ENCODE results near the gene IFNG. TPM values are rescaled to one million over a fixed set of nuclear protein-coding genes. Genes with fewer than 3 reads are reported as not detected.

Gene IFNG
- total RNA-seq, 1 experiment from 2014 or later, result not detected

DNA sequence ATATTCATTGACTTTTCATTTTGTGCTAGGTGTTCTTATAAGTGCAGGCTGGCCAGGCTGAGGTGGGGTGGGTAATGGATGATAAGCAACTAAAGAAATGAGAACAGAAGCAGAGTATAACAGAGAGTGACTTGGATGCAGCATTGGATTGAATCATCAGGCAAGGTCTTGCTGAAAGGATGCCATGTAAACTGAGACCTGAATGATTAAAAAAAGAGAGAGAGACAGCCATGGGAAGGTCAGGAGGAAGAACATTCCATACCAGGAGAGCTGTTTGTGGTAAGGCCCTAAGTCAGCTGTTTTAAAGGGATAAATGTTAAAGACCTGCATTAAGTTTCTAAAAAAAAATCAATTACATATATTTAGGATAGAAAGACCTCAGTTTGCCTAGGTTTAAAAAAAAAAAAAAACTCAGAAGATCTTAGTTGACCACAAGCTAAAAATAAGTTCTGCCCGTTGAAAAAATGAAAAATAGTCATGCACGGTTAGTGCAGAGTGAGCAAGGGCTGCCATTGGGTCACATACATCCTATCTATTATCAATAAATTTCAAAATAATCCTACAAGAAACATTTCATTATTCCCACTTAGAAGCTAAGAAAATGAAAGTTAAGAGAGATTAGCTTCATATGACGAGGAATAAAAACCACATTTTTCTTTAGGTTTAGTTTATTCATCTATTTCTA lies 37.2 kb downstream of the IFNG start:
- Mint-ChIP-seq H3K36me3 (ENCODE audit: insufficient read depth in 1 of 3, low read depth in 3 of 3) (no peaks in the 10 kb centered on the region), H3K4me1 (peaks cover 10 to 11% of the 10 kb centered on the region in 2 experiments), H3K27ac (no peak overlapping the region), H3K4me3 (no peak overlapping the region), H3K9me3 (no peaks in the 10 kb centered on the region), H3K27me3 (ENCODE audit: low read depth) (no peaks in the 10 kb centered on the region; the same call in 1 of the 2 replicates)
- no peaks in the 10 kb centered on the region for H3K9me3 ChIP-seq (ENCODE audit: control insufficient read depth, low read depth, low read length)
- TF ChIP-seq, protein P1, sequence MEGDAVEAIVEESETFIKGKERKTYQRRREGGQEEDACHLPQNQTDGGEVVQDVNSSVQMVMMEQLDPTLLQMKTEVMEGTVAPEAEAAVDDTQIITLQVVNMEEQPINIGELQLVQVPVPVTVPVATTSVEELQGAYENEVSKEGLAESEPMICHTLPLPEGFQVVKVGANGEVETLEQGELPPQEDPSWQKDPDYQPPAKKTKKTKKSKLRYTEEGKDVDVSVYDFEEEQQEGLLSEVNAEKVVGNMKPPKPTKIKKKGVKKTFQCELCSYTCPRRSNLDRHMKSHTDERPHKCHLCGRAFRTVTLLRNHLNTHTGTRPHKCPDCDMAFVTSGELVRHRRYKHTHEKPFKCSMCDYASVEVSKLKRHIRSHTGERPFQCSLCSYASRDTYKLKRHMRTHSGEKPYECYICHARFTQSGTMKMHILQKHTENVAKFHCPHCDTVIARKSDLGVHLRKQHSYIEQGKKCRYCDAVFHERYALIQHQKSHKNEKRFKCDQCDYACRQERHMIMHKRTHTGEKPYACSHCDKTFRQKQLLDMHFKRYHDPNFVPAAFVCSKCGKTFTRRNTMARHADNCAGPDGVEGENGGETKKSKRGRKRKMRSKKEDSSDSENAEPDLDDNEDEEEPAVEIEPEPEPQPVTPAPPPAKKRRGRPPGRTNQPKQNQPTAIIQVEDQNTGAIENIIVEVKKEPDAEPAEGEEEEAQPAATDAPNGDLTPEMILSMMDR (conservative IDR thresholded peaks at IDR 0.05), result no peak
- DNase-seq, result no peak
- H2AK5ac ChIP-seq (ENCODE audit: insufficient read length, low read length), result no peak overlapping the region
- H3K14ac ChIP-seq (ENCODE audit: insufficient read depth, low read length), result no peak overlapping the region
- H2BK15ac ChIP-seq (ENCODE audit: low read depth, low read length), result no peak overlapping the region
- H3K79me1 ChIP-seq (ENCODE audit: insufficient read depth, low read depth, low read length, poor library complexity, severe bottlenecking), result no peaks in the 10 kb centered on the region
- H4K20me1 ChIP-seq (ENCODE audit: control insufficient read depth, insufficient read depth, insufficient read length), result no peaks in the 10 kb centered on the region
- no peak overlapping the region for H2BK120ac ChIP-seq (ENCODE audit: low read depth, low read length, poor library complexity, severe bottlenecking)
- no peak overlapping the region for H3K4ac ChIP-seq (ENCODE audit: low read depth, low read length)
- WGBS (ENCODE audit: extremely low coverage, insufficient read length, low lambda C conversion rate), result no CpG with 5 or more reads among the region's 3 CpGs
- H3K4me2 ChIP-seq (ENCODE audit: insufficient read depth, insufficient read length, low read length), result no peak overlapping the region
- no peaks in the 10 kb centered on the region for H3K79me2 ChIP-seq (ENCODE audit: insufficient read depth, low read length)
- H2BK5ac ChIP-seq (ENCODE audit: insufficient read length, low read length), result no peak overlapping the region
- no peak overlapping the region for H2BK20ac ChIP-seq (ENCODE audit: low read depth, low read length, poor library complexity, severe bottlenecking)
- no peaks in the 10 kb centered on the region for H3K23me2 ChIP-seq (ENCODE audit: insufficient read length, low read depth, low read length, poor library complexity, severe bottlenecking)
- no peak overlapping the region for H3K56ac ChIP-seq (ENCODE audit: insufficient read length, low read depth, low read length)
- H3K27me3 ChIP-seq (ENCODE audit: insufficient read depth, low read length), result no peaks in the 10 kb centered on the region
- H4K5ac ChIP-seq (ENCODE audit: insufficient read length, low read depth, low read length), result no peak overlapping the region
- no peak overlapping the region for H2BK12ac ChIP-seq (ENCODE audit: insufficient read length, low read depth, low read length)
- no peak overlapping the region for H3K23ac ChIP-seq (ENCODE audit: insufficient read length, low read depth, low read length)
- H4K91ac ChIP-seq (ENCODE audit: insufficient read length, low read depth, low read length), result no peak overlapping the region
- H3K4me1 ChIP-seq (ENCODE audit: insufficient read depth, low read length), result peaks cover 4% of the 10 kb centered on the region; the same call in 1 of the 2 replicates
- H3K18ac ChIP-seq (ENCODE audit: insufficient read length, low read depth, low read length), result no peak overlapping the region
- H3T11ph ChIP-seq (ENCODE audit: low read length), result no peak overlapping the region
- H3K9ac ChIP-seq (ENCODE audit: extremely low read depth, insufficient read length, low read length), result no peak overlapping the region
- no peak overlapping the region for H2AFZ ChIP-seq (ENCODE audit: low read length)
- no peak overlapping the region for H4K8ac ChIP-seq (replicated peaks; ENCODE audit: insufficient read length, low read depth, low read length)
- H3K27ac ChIP-seq (ENCODE audit: insufficient read length, low read depth, low read length), result no peak overlapping the region

Data from H9 (cell line).